Fibroblast of the conjunctiva (primary cell): ENCODE data around the gene TIMP3.

Experiments
- DNase-seq: peaks from one replicate; pipeline ENCODE4 v3.0.0-alpha.2; 2010; ENCODE audit warnings: low read depth

TIMP3 gene

DNA sequence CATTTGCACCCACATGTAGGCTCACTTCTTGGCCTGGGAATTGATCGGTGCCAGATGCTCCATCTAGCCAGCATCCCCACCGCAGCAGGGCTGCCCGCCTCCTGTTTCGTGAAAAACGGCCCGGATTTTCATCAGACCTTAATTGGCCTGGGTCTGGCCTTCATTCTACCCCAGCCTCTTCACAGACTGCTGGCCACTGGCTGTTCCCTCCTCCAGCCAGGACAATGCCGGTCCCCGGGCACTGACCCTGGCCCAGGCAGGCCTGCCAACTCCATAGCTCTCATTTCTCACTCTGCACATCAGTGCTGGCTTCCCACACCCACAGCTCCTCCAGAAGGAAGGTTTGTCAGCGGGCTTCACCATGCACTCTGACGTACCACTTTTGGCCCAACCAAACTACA is 27.9 kb downstream of the TIMP3 start:
- DNase-seq: no peak

DNA sequence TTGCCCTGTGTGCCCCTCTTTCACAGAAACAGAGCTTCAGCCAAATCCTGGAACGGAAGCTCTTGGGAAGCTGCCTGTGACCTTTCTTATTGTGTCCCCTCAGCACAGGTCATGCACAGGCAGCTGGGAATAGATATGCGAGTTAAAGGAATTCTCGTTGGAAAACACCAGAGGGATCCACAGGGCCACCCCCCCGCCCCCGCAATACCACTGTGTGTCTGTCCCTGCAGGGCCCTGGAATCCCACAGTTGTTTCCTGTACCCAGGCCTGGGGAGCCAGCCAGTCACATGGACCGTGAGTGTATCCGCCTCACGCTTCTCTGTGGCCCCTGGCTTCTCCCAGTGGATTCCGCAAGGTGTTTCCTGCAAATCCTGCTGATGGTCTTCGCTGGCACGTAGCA is 29.0 kb downstream of the TIMP3 start:
- no peak for DNase-seq

DNA sequence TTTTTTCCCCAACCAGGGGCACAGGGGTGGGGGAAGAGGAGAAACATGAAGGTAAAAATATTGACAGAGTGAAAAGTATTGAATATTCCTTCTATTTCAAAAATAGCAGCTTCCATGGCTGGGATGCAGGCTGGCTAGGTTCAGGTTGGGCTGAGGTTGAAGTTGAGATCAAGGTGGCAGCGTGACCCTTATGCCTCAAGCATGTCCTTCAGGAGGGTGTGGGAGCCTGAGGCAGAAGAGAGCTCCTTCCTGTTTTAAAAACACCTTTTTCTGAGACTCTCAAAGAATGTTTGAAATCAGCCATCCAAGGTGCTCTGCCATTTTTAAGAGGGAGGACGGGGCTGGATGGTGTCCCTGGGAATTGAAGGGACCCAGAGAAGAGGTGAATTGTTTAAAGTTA is 29.5 kb downstream of the TIMP3 start:
- DNase-seq: no peak

DNA sequence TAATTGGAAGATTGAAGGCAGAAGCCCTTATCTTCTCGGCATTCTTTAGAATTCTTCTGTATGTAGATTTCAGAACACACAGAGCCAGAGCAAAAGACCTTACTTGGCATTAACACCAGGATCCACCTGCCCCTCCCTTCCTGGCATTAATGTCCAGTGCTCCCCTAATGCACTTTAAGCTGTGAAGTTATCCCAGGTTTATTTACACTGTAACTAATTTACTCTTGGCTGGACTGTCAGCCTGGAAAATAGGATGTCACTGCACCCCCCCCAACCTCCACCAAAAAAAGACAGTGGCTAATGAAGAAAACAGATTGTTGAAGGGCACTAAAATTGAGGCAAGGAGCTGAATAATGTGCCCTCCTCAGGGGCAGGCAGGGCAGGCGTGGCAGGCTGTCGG is 30.1 kb downstream of the TIMP3 start:
- DNase-seq: no peak

DNA sequence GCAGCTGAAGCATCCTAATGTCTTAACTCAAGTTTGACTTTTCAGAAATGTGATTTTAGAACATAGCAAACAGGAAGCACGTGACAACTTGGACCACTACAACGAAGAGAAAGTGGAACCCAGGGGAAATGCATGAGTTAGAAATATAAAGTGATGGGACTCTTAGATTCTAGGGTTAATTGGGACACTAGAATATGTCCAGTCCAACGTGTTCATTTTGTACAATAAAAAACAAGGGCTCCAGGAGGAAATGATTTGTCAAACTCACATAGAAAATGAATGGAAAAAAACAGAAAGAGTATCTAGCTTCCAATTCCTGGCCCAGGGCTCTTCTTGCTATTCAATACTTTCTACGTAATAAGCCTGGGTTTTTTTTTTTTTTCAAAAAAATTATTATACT is 30.7 kb downstream of the TIMP3 start:
- no peak for DNase-seq

DNA sequence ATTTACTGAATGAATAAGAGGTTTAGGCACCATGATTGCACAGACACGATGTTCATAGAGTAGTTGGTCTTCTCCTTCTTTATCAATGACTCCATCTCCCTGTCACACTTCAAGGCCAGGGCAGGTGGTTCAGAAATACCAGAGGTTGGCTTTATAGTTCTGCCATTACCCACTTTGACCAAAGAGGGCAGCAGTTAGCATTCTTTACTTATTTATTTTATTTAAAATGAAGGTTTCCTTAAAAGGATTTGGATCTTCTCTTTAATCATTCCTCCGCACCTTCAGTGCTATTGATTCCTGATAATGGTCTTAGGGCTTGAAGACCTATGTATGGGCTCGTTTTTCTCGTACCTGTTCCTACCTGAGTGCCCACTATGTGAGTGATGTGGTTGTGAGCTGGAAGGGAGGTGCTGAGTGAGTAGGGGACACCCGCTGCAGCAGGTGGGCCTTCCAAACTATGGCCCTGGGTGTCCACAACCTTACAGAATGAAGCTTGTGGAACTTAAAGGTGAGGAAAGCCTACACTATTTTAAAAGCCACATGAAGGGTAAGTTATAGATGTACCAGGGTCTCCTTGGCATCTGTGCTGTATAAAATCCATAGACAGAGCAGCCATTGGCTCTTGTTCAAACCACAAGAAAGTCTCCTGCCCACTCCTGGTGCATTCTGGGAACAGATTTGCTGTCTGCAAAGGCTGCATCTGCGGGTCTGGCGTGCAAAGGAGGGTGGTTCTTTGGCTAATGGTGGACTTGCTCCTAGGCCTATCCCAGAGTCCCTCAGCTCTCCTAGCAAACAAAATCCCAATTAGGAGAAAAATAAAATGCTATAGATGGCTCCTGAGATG is 35.0 kb downstream of the TIMP3 start:
- DNase-seq: no peak

DNA sequence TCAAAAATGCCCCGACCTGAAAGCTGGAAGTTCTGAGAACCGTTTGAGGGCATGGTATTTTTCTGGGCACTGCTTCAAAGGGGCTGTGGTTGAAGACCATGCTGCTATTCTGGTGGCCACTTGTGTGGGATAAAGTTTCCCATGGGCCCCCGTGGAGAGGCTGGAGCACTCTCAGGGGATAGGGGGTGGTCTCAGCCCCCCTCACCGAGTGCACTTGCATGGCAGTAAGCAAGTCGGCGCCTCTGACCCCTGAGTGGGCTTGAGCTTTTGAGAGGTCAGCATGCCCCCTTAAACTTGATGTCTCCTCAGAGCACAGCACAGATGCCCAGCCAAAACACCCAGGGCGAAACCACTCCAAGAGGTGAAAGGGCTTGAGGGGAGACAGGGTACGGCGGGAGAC is 35.6 kb downstream of the TIMP3 start:
- DNase-seq: no peak

DNA sequence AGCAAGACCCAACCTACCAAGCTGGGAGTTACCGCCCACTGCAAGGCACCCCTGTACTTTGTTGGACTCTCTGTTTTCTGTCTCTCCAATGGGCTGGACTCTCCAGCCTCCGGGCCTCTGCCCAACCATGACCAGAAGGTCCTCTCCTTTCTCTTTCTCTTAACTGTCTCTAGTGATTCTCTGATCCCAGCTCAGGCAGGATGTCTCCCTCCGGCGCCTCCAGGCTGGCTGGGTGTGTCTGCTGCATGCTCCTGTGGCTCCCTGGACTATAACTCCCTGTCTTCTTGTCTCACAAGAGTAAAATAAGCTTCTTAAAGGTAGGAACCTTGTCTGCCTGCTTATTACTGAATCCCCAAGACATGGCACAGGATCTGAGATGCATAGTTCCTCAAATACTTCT is 36.3 kb downstream of the TIMP3 start:
- no peak for DNase-seq

DNA sequence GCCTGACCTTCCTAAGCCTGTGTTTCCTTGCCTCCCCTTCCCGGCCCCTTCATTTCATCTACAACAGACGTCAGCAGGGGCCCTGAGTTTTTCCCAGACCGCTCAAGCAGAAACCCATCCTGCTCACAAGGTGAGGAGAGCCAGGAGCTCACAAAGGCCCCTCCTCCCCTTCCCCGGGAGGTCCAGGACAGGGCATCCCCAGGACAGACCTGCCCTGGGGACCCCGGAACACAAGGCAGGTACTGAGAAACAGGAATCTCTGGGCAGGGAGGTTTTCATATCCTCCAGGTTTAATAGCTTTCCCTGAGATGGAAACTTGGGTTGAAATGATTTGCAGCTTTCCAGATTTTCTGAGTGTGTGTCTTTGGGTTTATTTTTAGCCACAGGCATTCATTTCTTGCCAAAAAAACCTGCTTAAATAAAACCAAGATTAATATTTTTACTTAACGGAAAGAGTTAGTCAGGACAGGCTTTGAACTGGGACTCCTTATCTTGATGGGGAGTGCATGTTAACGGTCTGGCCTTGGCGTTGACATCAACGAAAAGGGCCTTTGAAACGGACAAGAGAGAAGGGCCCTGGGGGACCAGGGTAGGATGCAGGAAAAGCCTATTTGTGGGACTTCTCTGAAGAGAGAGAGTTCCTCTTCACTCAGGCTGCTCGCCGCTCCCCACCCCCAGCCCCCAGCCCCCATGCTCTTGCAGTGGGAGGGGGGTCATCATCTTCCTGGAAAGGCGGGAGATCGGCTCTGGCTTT is 38.5 kb downstream of the TIMP3 start:
- no peak for DNase-seq

DNA sequence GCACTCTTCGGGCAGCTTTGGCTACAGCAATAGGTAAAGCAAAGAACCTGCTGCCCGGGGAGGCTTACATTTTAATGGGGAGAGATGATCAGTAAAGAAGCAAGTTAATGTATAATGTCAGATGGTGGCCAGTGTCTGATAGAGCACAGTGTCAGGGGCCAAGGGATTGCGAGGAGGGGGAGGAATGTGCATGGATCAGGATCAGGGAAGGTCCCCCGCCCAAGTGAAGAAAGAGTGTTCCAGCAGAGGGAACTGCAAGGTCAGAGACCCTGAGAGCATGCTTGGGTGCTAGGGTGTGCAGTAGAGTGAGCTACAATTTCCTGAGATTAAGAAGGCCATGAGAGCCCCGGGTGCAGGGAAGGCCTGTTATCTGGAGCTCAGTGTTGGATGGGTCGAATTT is 39.7 kb downstream of the TIMP3 start:
- no peak for DNase-seq

DNA sequence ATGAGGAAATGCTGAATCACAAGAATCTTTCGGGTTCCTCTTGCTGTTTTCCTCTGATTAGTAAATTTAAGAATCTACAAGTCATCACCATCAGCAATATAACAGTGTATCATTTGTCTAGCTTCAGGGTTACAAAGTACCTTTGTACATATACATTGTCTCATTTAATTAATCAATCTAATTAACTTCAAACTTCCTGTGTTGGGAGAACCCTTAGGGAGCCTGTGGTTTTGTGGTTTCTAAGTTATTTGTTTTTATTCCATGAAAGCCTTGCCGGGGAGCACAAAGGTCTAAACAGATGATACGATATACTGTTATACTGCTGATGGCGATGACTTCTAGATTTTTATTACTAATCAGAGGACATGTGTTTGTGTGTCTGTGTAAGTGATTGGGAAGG is 41.0 kb downstream of the TIMP3 start:
- DNase-seq: no peak

DNA sequence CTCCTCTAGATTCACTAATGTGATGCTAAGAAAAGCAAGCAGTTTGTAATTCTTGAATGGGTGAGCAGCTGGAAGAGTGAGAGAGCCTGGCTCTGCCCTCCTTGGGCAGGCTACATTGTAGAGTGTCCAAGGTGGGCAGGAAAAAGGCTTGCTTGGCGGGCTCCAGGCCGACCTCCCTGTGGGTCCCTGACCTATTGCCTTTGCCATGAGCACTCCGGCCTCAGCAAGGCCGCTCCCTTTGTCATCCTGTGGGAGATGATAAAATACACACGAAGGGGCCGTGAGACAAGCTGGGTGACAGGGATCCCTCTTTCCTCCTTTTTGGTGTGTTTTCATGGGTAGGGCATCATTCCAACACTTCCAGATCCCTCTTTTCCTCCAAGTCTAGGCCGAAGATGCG is 41.8 kb downstream of the TIMP3 start:
- no peak for DNase-seq

DNA sequence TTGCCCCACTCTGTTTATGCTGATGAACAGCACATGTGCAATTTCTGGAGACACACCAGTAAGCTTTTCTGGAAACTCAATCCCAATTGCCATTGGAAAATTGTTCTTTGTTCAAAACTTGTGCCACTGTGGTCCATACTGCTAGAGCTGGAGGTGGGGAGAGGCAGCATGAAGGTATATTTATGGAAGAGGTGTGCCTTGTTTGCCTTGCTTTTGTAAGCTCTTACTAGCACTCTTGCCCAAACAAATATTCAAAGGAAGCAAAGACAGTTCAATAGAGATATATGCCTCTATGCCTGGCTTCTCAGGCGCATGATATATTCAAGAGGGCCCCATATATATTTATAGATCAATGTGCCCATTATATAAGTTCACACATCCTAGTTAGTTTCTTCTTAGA is 42.7 kb downstream of the TIMP3 start:
- no peak for DNase-seq

DNA sequence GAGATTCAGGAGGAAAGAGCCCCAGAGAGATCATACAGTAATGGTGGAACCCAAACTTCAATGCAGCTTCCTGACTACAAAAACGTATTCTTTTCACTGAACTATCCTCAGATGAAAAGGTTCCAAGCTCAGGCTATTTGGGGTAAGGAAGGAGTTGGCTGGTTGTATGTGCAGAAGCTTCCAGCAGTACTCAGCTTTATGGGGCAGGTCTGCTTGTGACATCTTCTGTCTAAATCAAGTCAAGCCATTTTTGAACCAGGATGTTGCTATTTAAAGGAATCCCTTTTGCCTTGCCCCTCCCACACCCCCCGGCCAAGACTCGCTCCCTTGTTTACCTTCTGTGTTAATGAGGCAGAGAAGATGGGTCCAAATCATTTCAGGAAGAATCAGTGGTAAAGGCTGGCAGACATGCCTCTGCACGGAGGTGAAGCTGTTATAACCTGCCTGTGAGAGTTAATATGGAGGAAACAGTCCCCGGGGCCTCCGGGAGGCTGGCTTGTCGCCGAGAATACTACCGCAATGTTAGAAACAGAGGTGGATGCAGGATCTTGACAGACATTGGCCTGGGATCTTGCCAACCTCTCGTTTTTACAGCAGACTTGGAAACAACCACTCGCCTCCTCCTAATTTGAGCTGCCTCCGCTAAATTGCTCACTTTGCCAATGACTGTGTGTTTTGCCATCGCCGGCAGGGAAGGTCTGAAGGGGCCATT is 45.4 kb downstream of the TIMP3 start:
- DNase-seq: no peak

DNA sequence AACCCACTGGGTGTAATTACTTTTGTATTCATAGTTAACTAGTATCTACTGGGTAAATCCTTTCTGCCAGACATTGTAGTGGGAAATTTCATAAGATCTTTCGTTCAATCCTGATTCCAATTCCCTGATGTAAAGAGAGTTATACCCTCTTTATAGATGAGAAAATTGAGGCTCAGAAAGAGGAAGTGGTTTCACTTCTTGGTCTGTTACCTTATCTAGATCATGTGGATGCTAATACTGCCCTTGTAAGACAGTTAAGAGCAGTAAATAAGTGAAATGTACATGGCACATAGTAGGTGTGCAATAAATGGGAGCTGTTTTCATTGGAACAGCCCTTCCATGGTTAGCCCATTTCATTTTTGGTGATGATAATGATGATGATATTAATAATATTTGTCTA is 46.7 kb downstream of the TIMP3 start:
- no peak for DNase-seq

DNA sequence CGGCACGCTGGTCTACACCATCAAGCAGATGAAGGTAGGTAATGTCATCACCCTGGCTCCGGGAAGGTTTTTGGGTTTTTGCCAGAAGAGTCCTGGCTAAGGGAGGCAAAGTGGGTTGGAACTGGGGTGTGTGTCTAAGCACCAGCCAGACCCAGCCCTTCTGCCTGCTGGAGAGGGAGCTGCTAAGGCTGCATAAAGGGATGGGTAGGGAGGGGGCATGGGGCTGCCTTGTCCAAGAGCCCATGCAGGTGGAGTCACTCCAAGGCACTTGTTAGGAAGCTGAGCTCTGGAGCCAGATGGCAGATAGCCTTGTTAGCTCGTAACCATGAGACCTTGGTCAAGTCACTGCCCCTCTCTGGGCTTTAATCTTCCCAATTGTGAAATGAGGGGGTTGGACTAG is 48.0 kb downstream of the TIMP3 start:
- no peak for DNase-seq

DNA sequence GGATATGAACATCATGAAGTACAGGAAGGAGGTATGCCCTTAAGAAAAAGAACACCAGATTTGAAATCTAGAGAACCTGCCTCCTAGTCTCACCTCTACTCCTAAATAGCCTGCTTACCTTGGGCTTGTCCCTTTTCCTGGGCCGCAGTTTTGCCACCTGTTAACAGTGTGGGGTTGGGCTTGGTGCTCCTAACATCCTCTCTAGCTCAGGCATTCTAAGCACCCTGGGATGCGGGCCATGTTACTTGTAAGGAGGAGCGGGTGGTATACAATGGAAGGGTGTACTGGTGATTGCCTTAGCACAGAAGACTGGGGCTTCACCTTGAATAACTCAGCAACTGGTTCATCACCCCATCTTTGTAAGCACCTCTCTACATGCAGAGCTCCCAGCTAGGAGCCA is 48.7 kb downstream of the TIMP3 start:
- no peak for DNase-seq

DNA sequence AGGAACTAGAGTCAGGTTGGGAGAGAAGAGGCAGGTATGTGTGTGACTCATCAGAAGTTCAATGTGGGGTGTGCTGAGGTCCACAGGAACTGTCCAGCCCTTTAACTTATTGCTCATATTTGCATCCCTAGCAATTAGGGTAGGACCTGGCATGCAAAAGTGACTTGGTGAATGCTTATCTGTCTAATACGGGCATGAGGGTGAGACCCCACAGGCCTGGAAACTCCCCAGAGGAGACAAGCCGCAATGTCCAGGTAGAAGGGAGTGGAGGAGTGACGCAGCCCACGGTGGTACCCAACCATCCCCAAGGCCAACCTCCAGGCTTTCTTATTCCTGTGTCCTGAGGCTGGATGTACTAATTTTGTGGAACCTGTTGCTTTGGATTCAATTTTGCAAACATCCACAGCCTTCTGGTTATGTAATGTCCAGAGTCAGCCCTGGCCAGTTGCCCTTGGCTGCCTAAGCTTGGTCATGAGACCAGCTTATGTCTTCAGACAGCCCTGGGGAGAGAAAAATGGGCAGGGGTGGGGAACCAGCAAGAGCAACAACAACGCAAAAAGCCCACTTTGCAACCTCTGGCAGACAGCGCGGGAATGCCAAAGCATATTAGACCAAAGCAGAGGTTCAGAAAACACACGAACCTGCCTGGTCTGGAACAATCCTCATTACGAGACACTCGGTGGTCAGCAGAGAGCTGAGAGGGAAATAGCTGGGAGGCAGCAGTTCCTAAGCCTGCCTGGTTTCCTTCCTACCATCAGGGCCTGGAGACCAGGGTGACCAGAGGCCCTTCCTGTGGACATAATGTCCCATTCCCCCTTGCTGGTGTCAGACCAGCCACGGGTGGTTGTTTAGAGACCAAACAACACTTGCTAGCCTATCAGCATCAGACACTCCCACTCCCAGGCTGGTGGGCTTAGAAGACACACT is 49.3 kb downstream of the TIMP3 start:
- DNase-seq: no peak

DNA sequence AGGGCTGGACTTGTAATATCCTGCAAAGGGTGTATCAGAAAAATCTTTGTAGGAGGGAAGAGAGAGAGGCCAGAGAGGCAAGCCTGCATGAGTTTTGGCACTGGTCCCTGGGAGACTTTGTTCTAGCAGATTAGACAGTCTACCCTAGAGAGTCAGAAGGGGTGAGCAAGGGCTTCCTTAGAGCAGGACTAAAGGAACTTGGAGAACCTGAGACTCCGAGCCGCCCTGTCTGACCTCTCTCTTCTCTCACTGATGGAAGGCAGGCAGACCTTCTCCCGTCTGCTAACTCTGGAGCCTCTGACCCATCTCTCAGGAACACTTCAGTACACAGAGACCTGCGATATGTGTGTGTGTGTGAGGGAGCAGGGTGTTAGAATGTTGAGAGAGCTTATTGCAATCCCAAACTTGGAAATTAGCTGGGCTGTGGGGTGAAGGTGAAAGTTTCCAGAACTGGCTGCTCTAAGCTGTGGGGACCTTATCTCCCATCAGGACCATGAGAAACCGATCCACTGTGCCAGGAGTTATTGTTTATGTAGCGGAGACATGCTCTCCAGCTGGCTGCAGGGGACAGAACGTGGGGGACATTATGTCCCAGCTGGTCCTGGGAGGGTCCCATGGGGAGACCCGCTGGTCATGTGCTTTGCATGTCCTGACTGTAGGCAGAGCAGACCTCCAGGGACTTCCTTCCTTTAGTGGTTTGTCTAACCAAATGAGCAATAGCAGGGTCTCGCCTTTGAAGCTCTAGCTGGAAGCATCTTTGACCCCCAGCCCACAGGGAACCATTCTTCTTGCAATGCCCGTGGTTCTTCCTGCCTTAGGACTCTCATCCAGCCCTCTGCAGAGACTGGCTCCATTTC is 51.1 kb downstream of the TIMP3 start:
- DNase-seq: no peak

DNA sequence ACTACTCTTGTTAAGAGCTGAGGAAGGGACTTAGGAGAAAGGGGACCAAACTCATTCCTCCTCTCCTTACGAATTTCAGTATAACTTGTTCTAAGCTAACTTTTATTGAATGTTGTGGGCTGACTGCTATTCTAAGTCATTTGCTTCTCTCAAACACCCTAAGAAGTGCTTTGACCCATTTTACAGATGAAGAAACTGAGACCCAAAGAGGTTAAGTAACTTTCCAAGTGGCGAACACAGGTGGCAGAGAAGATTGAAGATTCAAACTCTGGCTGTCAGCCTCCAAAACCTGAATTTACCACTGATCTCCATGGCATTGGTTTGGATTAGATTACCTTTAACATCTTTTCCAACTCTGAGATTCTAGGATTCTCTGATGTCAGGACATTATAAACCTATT is 52.2 kb downstream of the TIMP3 start:
- DNase-seq: no peak

DNA sequence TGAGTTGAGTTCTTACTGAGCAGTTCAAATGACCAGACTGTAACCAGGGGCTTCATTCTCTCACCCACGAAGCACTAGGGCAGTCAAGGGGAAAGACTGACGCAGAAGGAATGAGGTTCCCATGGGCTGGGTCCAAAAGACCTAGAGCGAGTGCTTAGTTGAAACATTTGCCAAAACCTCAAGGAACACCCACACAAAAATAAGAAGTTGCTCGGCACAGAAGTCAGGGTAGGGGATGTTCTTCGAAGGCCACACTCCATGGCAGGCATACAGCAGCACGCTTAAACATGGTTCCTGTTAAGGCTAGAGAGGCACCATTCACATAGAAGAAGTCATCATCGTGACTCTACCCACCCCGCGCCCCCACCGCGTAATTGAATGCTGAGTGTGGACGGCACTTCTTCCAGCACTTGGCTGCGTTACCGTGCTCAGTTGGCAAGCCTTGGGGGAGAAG is 52.9 kb downstream of the TIMP3 start:
- no peak for DNase-seq
